SU-DHL-6 (cell line): ENCODE results near the gene LDAH.

Experiments
- CTCF ChIP-seq: fragments of 200-600 bp; sonication (generic); IDR thresholded peaks from one replicate; pipeline ENCODE4 v1.5.1; 2017; ENCODE audit warnings: antibody characterized with exemption, mild to moderate bottlenecking, low read length, moderate library complexity; ENCODE audit not compliant: insufficient read depth, poor library complexity, severe bottlenecking
- EZH2phosphoT487 ChIP-seq: fragments of 200-600 bp; sonication (generic), shearing (Covaris generic); conservative IDR thresholded peaks from 2 replicates; pipeline ENCODE4 v1.6.1; 2018; ENCODE audit warnings: mild to moderate bottlenecking, antibody characterized with exemption, low read length, moderate library complexity, mixed read lengths

GRCh38 chr2:20726913-20727312 is 96.0 kb downstream of the LDAH start:
- TF ChIP-seq CTCF, result no peak
- TF ChIP-seq EZH2phosphoT487, result no peak
